GM23338 (cell line): ENCODE data around the gene STK38. TPM values are rescaled to one million over a fixed set of nuclear protein-coding genes. Genes with fewer than 3 reads are reported as not detected.

Source experiments
- ATAC-seq: fragments of 200-7000 bp; cut with Tn5 transposase; 3 replicates; pipeline ENCODE4 v1.9.1; 2020
- DNase-seq: peaks from one replicate; pipeline ENCODE4 v3.0.0-alpha.2; 2015; ENCODE audit warnings: low spot score
- H2AFZ ChIP-seq: fragments of 200-600 bp; sonication (generic); 2 replicates; pipeline ENCODE4 v1.8.0; 2016; ENCODE audit warnings: antibody characterized with exemption, mild to moderate bottlenecking, moderate library complexity
- H3F3A ChIP-seq: fragments of 200-600 bp; sonication (generic); replicated peaks from 2 replicates; pipeline ENCODE4 v1.8.0; 2017; ENCODE audit warnings: antibody characterized with exemption, mixed run types, low read depth
- H3K27ac ChIP-seq: fragments of 200-600 bp; sonication (generic); 2 replicates; pipeline ENCODE4 v1.6.1; 2016; ENCODE audit warnings: low read depth
- H3K27me3 ChIP-seq: fragments of 200-600 bp; sonication (generic); 2 replicates; pipeline ENCODE4 v1.8.0; 2016; ENCODE audit warnings: mild to moderate bottlenecking, mixed run types, moderate library complexity; ENCODE audit not compliant: insufficient read depth
- H3K36me3 ChIP-seq: fragments of 200-600 bp; sonication (generic); 2 replicates; pipeline ENCODE4 v1.8.0; 2016; ENCODE audit warnings: mild to moderate bottlenecking; ENCODE audit not compliant: insufficient read depth
- H3K4me1 ChIP-seq: fragments of 200-600 bp; sonication (generic); 2 replicates; pipeline ENCODE4 v1.8.0; 2016; ENCODE audit warnings: mild to moderate bottlenecking, moderate library complexity; ENCODE audit not compliant: insufficient read depth
- H3K4me2 ChIP-seq: fragments of 200-600 bp; sonication (generic); 2 replicates; pipeline ENCODE4 v1.7.1; 2017; ENCODE audit warnings: mixed run types
- H3K4me3 ChIP-seq: fragments of 200-600 bp; sonication (generic); 2 replicates; pipeline ENCODE4 v1.6.1; 2016; ENCODE audit warnings: mixed run types
- H3K79me2 ChIP-seq: fragments of 200-600 bp; sonication (generic); replicated peaks from 2 replicates; pipeline ENCODE4 v1.8.0; 2017; ENCODE audit warnings: mild to moderate bottlenecking; ENCODE audit not compliant: insufficient read depth
- H3K9me2 ChIP-seq: fragments of 200-600 bp; sonication (generic); 2 replicates; pipeline ENCODE4 v1.8.0; 2017; ENCODE audit not compliant: insufficient read depth
- H4K20me1 ChIP-seq: fragments of 200-600 bp; sonication (generic); replicated peaks from 2 replicates; pipeline ENCODE4 v1.8.0; 2017; ENCODE audit warnings: mild to moderate bottlenecking; ENCODE audit not compliant: insufficient read depth
- H3K27ac Mint-ChIP-seq: 2 replicates; pipeline ENCODE4 v1.8.0; 2020; ENCODE audit warnings: inconsistent platforms, mild to moderate bottlenecking, moderate library complexity, mixed read lengths
- H3K27me3 Mint-ChIP-seq: 3 replicates; pipeline ENCODE4 v1.8.0; 2022; ENCODE audit warnings: low read depth, mild to moderate bottlenecking, moderate library complexity, mixed read lengths, inconsistent platforms; ENCODE audit not compliant: insufficient read depth, poor library complexity
- H3K36me3 Mint-ChIP-seq: 3 replicates; pipeline ENCODE4 v1.8.0; 2021; ENCODE audit warnings: low read depth, mild to moderate bottlenecking, inconsistent platforms, moderate library complexity, mixed read lengths
- H3K4me1 Mint-ChIP-seq: 3 replicates; pipeline ENCODE4 v1.8.0; 2020; ENCODE audit warnings: mild to moderate bottlenecking, inconsistent platforms, mixed read lengths
- H3K4me3 Mint-ChIP-seq: 3 replicates; pipeline ENCODE4 v1.8.0; 2021; ENCODE audit warnings: moderate library complexity, mild to moderate bottlenecking, inconsistent platforms, mixed read lengths
- H3K9me3 Mint-ChIP-seq: 3 replicates; pipeline ENCODE4 v1.8.0; 2020; ENCODE audit warnings: moderate library complexity, mild to moderate bottlenecking, inconsistent platforms, mixed read lengths
- ZNF114 ChIP-seq: fragments of 250-450 bp; sonication (Bioruptor Pico); IDR thresholded peaks from 2 replicates; pipeline ENCODE4 v1.5.0; 2020; ENCODE audit warnings: mild to moderate bottlenecking, moderate library complexity
- ZNF331 ChIP-seq: fragments of 250-450 bp; sonication (Bioruptor Pico); IDR thresholded peaks from 2 replicates; pipeline ENCODE4 v1.5.0; 2020; ENCODE audit warnings: low read depth, mild to moderate bottlenecking, moderate library complexity
- polyA plus RNA-seq: library from polyadenylated mRNA; unstranded; fragments of >200 nt; fragmentation: Nextera tagmentation; extraction: Ambion mirVana; gene quantifications from 2 replicates; pipeline ENCODE4 v1.2.1, GENCODE V29; 2016
- total RNA-seq: library from RNA; depleted of rRNA; stranded (reverse); fragments of >200 nt; shearing (Covaris generic); gene quantifications from 2 replicates; pipeline ENCODE4 v1.2.3, GENCODE V29; 2014
- TF ChIP-seq, protein P1 (sequence below): fragments of 250-450 bp; sonication (Bioruptor Pico); IDR thresholded peaks from 2 replicates; pipeline ENCODE4 v1.5.0; 2020; ENCODE audit warnings: mild to moderate bottlenecking, moderate library complexity

STK38 gene
- total and polyA plus RNA-seq, 2 experiments from 2014 or later = 10.8 to 17.4 TPM

DNA sequence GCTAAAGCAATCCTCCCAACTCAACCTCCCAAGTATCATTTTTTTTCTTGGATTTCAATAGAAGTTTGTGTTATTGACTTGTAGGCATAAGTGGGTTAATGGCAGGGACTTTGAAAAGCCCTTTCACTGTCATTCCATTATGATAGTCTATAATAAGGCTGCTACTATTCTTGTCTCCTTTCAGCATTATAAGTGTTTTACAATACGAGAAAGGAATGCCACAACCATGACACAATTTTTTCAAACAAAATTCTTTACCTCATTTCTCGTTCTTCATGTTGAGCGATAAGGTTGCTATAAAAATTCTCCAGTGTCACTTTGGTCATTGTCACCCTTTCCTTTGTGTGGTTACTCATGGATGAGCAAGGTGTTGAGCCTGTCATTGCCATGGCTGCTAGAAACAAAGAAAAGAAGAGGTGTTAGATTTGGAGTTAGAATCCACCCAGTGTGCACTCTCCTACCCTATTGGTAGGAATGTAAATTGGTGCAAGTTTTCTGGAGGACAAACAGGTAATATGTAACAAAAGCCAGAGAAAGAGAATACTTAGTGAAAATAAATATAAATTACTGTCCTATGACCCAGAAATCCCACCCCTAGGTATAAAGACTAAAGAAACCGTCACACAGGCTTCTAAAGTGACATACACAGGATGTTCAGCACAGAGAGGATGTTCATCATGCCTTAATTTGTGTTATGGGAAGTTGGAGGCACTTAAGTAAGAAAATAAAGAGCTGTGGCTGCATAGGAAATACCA, 7.3 kb downstream of the STK38 start (continued):
- TF ChIP-seq, protein P1, sequence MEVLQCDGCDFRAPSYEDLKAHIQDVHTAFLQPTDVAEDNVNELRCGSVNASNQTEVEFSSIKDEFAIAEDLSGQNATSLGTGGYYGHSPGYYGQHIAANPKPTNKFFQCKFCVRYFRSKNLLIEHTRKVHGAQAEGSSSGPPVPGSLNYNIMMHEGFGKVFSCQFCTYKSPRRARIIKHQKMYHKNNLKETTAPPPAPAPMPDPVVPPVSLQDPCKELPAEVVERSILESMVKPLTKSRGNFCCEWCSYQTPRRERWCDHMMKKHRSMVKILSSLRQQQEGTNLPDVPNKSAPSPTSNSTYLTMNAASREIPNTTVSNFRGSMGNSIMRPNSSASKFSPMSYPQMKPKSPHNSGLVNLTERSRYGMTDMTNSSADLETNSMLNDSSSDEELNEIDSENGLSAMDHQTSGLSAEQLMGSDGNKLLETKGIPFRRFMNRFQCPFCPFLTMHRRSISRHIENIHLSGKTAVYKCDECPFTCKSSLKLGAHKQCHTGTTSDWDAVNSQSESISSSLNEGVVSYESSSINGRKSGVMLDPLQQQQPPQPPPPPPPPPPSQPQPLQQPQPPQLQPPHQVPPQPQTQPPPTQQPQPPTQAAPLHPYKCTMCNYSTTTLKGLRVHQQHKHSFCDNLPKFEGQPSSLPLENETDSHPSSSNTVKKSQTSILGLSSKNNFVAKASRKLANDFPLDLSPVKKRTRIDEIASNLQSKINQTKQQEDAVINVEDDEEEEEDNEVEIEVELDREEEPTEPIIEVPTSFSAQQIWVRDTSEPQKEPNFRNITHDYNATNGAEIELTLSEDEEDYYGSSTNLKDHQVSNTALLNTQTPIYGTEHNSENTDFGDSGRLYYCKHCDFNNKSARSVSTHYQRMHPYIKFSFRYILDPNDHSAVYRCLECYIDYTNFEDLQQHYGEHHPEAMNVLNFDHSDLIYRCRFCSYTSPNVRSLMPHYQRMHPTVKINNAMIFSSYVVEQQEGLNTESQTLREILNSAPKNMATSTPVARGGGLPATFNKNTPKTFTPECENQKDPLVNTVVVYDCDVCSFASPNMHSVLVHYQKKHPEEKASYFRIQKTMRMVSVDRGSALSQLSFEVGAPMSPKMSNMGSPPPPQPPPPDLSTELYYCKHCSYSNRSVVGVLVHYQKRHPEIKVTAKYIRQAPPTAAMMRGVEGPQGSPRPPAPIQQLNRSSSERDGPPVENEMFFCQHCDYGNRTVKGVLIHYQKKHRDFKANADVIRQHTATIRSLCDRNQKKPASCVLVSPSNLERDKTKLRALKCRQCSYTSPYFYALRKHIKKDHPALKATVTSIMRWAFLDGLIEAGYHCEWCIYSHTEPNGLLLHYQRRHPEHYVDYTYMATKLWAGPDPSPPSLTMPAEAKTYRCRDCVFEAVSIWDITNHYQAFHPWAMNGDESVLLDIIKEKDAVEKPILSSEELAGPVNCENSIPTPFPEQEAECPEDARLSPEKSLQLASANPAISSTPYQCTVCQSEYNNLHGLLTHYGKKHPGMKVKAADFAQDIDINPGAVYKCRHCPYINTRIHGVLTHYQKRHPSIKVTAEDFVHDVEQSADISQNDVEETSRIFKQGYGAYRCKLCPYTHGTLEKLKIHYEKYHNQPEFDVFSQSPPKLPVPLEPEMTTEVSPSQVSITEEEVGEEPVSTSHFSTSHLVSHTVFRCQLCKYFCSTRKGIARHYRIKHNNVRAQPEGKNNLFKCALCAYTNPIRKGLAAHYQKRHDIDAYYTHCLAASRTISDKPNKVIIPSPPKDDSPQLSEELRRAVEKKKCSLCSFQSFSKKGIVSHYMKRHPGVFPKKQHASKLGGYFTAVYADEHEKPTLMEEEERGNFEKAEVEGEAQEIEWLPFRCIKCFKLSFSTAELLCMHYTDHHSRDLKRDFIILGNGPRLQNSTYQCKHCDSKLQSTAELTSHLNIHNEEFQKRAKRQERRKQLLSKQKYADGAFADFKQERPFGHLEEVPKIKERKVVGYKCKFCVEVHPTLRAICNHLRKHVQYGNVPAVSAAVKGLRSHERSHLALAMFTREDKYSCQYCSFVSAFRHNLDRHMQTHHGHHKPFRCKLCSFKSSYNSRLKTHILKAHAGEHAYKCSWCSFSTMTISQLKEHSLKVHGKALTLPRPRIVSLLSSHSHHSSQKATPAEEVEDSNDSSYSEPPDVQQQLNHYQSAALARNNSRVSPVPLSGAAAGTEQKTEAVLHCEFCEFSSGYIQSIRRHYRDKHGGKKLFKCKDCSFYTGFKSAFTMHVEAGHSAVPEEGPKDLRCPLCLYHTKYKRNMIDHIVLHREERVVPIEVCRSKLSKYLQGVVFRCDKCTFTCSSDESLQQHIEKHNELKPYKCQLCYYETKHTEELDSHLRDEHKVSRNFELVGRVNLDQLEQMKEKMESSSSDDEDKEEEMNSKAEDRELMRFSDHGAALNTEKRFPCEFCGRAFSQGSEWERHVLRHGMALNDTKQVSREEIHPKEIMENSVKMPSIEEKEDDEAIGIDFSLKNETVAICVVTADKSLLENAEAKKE (CRISPR knock-in tag) = no peak
- TF ChIP-seq ZNF331 (CRISPR knock-in tag) = no peak

DNA sequence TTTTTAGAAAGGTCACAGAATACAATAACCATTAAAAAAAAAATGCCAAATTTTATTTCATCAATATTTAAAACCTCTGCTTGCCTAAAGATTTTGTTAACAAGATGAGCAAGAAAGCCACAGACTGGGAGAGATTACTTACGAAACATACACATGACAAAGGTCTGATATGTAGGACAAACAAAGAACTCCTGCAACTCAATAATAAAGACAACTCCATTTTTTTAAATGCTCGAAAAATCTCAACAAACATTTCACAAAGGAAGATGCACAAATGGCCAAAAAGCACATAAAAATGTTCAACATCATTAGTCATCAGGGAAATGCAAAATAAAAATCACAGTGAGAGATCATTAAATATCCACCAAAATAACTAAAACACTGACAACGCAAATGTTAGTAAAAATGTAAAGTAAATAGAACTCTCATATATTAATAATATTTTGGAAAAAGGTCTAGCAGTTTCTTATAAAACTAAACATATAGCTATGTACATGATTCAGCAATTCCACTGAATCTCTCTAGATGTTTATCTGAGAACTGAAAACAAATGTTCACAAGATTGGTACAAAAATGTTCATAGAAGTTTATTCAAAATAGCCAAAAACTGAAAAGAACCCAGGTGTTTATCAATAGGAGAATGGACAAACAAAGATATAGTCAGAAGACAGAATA, 10.3 kb downstream of the STK38 start:
- H3K4me3 ChIP-seq = no peak overlapping the region
- H3K4me2 ChIP-seq = no peak overlapping the region
- peaks cover 19% of the 10 kb centered on the region for H3K36me3 ChIP-seq
- Mint-ChIP-seq H3K27ac (no peak overlapping the region), H3K9me3 (no peaks in the 10 kb centered on the region), H3K4me1 (no peaks in the 10 kb centered on the region), H3K4me3 (no peak overlapping the region), H3K27me3 (peaks cover 3% of the 10 kb centered on the region), H3K36me3 (peaks cover 38% of the 10 kb centered on the region)
- H2AFZ ChIP-seq = no peak overlapping the region
- H3K79me2 ChIP-seq = peaks cover 76% of the 10 kb centered on the region
- ATAC-seq (no peak), DNase-seq (no peak)
- no peaks in the 10 kb centered on the region for H3K4me1 ChIP-seq
- peaks cover 2% of the 10 kb centered on the region for H4K20me1 ChIP-seq
- H3K27ac ChIP-seq = no peak overlapping the region
- no peaks in the 10 kb centered on the region for H3K27me3 ChIP-seq
- no peaks in the 10 kb centered on the region for H3F3A ChIP-seq
- no peaks in the 10 kb centered on the region for H3K9me2 ChIP-seq
- TF ChIP-seq, protein P1 (CRISPR knock-in tag) = no peak
- no peak for TF ChIP-seq ZNF114
